Skeletal muscle tissue (tissue), 5 donors: Measurements from ENCODE around the gene HSPA2. TPM values are rescaled to one million over a fixed set of nuclear protein-coding genes. Genes with fewer than 3 reads are reported as not detected.

Experiments used
- H3K27ac ChIP-seq: one replicate; pipeline ENCODE4 v1.7.0; 2013; ENCODE audit warnings: mild to moderate bottlenecking, low read depth, low read length, inconsistent platforms
- H3K27me3 ChIP-seq, 3 donors: one replicate each; pipeline ENCODE4 v1.7.0; 2013; ENCODE audit warnings: low read length in 3 of 3; ENCODE audit not compliant: control insufficient read depth in 3 of 3, insufficient read depth in 3 of 3
- H3K36me3 ChIP-seq, 3 donors: one replicate each; pipeline ENCODE4 v1.7.0; 2013; ENCODE audit warnings: low read length in 3 of 3; ENCODE audit not compliant: control insufficient read depth in 3 of 3, insufficient read depth in 3 of 3
- H3K4me1 ChIP-seq, 3 donors: one replicate each; pipeline ENCODE4 v1.7.0; 2013; ENCODE audit warnings: low read length in 3 of 3, mild to moderate bottlenecking in 3 of 3; ENCODE audit not compliant: control insufficient read depth in 3 of 3, insufficient read depth in 3 of 3
- H3K4me3 ChIP-seq, 3 donors: one replicate each; pipeline ENCODE4 v1.7.0; 2013; ENCODE audit warnings: low read length in 3 of 3
- H3K9ac ChIP-seq, 3 donors: one replicate each; pipeline ENCODE4 v1.7.0; 2013; ENCODE audit warnings: low read length in 3 of 3, mild to moderate bottlenecking in 3 of 3, moderate library complexity in 2 of 3, low read depth in 1 of 3
- H3K9me3 ChIP-seq, 3 donors: one replicate each; pipeline ENCODE4 v1.7.0; 2013; ENCODE audit warnings: low read length in 3 of 3; ENCODE audit not compliant: control insufficient read depth in 3 of 3
- small RNA-seq: library from RNA; depleted of rRNA; stranded (forward); fragments of <200 nt; gene quantifications from one replicate; pipeline ENCODE3, GENCODE V24; 2014
- total RNA-seq: library from RNA; depleted of rRNA; stranded (reverse); fragments of >200 nt; gene quantifications from one replicate; pipeline ENCODE4 v1.2.3, GENCODE V29; 2014
- donor health status: Osteomylitis.

The HSPA2 gene
- total RNA-seq, 1 donor from 2014 or later, result 11.0 TPM

DNA sequence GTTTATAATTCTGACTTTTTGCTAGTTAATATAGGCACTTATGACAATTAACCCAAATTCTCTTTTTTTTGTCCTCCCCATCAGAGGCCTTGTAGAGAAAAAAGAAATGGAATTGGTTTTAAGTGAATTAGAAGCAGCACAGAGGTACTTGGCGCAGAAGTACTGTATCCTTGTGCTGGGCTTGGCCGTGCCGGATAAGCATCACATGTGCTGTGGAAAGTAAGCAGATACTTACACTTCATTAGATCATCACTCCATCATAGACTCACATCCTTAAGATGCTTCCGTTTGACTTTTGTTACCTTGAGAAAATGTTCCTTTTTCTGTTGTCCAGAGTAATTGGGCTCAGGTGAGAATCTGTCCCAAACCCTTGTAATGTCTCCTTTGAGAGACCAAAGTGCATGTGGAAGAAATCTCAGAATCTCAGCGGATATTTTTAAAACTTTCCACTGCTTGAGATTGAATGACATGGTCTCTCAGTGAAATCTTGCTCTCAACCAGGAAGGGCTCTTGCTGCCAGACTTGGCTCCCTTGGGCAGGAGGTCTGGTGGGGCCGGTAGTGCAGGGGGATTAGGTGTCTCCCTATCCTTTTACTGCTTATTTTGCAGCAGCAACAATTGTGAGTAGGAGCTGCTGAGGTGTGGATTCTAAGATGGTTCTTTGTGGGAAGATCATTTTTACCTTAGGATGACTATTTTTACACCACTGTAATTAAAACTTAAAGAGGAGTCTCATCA is 34.0 kb downstream of the HSPA2 start:
- H3K27me3 ChIP-seq, result no peaks in the 10 kb centered on the region
- peak overlapping the region; percentile 90 for H3K27ac ChIP-seq
- no peaks in the 10 kb centered on the region for H3K36me3 ChIP-seq
- peak overlapping the region; percentile 53 to 58 (median 54) for H3K9ac ChIP-seq
- H3K4me1 ChIP-seq, result peaks cover 17 to 30% (median 21%) of the 10 kb centered on the region in 3 donors
- peak overlapping the region; percentile 22 to 47 (median 41) for H3K4me3 ChIP-seq
- H3K9me3 ChIP-seq, result no peaks in the 10 kb centered on the region

DNA sequence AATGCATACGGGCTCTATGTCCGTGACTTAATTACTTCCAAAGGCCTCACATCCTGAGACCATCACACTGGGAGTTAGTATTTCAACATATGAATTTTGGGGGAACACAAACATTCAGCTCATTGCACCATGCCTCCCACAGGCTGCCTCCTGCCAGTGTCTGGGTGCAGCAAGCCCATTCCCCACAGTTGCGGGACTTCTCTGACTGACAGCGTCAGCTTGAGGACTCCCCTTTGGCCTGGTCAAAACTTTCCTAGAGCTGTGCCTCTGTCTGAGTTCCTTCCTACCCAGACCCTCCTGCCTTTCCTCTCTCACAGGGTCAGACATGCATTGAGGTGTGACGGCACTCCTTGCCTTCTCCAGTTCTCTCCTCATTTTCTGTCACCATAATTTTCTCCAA is 36.7 kb downstream of the HSPA2 start:
- Histone ChIP-seq H3K9ac (no peak overlapping the region), H3K4me1 (peaks cover 31 to 37% (median 32%) of the 10 kb centered on the region in 3 donors), H3K27me3 (no peaks in the 10 kb centered on the region), H3K36me3 (no peaks in the 10 kb centered on the region), H3K9me3 (no peaks in the 10 kb centered on the region), H3K4me3 (no peak overlapping the region), H3K27ac (no peak overlapping the region)

DNA sequence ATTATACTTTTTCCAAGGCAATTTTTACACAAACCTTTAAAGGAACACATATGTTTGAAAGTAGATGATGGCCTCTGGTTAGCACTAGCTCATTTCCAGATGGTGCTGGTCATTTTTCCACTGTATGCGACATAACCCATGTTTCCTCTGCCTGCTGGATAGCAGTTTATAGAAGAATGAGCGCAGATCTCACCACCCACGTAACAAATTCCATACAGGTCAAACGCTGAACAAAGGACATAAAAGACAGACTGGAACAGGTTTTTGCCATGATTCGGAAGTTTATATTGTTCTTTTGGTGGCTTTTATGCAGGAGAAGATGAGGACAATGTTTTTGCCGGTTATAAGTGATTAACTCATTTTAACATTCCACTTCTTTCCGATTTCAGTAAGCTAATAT is 39.9 kb downstream of the HSPA2 start:
- H3K9me3 ChIP-seq, result no peaks in the 10 kb centered on the region
- peaks cover 16 to 22% (median 22%) of the 10 kb centered on the region in 3 donors for H3K4me1 ChIP-seq
- H3K27ac ChIP-seq, result no peak overlapping the region
- no peak overlapping the region for H3K4me3 ChIP-seq
- H3K27me3 ChIP-seq, result no peaks in the 10 kb centered on the region
- peak overlapping the region in 1 of 3 donors; percentile 51 for H3K9ac ChIP-seq
- no peaks in the 10 kb centered on the region for H3K36me3 ChIP-seq

DNA sequence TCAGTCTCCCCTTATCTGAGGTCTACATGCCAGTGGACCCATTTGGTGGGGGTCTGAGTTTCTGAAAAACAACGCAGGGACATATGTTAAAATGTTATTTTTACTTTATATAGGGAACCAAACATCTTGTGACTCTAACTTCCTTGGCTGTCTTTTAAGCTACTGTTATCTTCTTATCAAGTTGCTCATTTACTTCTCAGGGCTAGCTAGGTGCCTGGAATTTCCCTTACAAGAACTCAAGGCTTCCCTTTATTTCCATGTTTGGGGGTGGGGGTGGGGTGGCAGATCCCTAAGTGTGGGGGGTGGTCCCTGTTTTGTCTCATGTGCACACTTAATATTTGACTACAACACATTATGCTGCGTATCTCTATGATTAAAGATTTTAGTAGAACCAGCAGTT is 40.8 kb downstream of the HSPA2 start:
- peaks cover 16 to 22% (median 22%) of the 10 kb centered on the region in 3 donors for H3K4me1 ChIP-seq
- no peaks in the 10 kb centered on the region for H3K27me3 ChIP-seq
- no peak overlapping the region for H3K9ac ChIP-seq
- no peak overlapping the region for H3K27ac ChIP-seq
- no peaks in the 10 kb centered on the region for H3K9me3 ChIP-seq
- H3K4me3 ChIP-seq, result no peak overlapping the region
- H3K36me3 ChIP-seq, result no peaks in the 10 kb centered on the region

DNA sequence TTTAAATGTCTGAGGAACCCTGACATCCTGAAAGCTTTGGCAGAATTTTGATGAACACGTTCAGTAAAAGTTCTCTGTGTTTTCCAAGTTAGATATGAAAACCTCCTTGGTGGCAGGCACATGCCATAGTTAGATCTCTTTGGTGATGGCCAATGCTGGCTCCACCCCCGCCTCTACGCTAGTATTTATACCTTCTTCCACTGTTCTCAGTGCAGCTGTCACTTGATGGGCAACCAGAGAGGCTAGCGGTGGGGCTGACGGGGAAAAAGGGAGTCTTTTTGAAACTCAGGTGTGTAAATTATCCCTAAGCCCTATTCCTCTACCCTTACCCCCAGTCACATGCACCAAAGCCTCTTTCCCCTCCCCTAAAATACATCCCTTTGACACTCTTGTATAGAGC is 41.3 kb downstream of the HSPA2 start:
- Histone ChIP-seq H3K9me3 (no peaks in the 10 kb centered on the region), H3K9ac (no peak overlapping the region), H3K27me3 (no peaks in the 10 kb centered on the region), H3K36me3 (no peaks in the 10 kb centered on the region), H3K4me1 (peaks cover 16 to 22% (median 22%) of the 10 kb centered on the region in 3 donors), H3K4me3 (peak overlapping the region in 2 of 3 donors; percentile 29 to 45), H3K27ac (peak overlapping the region; percentile 21)

DNA sequence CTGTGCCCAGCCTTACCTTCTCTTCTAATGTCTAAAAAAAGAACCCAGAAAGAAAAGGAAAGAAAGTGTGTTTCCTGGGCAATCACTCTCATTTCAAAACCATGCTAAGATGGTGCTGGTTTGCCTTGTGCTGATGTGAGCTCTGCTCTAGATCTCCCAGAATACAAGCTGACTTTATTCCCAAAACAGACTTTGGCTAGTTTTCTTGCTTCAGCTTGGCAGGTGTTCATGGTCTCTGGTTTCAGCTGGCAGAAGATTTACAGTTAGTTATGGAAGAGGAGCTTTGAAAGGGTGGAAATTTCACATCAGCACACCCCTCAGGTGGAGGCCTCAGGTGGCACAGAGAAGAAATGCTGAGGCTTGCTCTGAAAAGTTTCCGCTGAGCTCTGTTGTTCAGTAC is 43.6 kb downstream of the HSPA2 start:
- Histone ChIP-seq H3K27me3 (no peaks in the 10 kb centered on the region), H3K4me1 (peaks cover 16 to 22% (median 22%) of the 10 kb centered on the region in 3 donors), H3K4me3 (peak overlapping the region in 1 of 3 donors; percentile 14), H3K9ac (no peak overlapping the region), H3K27ac (peak overlapping the region; percentile 78), H3K36me3 (no peaks in the 10 kb centered on the region), H3K9me3 (no peaks in the 10 kb centered on the region)

DNA sequence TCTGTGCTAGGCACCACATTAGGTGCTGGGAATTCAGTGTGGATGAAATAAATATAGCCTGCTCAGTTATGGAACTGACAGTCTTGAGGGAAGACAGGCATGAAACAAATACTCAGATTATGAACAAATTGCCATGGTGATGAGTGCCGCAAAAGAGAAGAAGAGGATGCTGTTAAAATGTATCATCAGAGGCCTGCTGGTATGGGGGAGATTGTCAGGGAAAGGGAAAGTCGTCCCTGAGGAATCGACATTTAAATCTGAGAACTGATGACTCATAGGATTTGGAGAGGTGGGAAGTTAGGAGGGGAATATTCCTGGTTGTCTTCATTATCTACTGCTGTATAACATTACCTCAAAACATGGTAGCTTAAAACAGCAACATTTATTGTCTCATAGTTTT is 51.3 kb downstream of the HSPA2 start:
- Histone ChIP-seq H3K9me3 (no peaks in the 10 kb centered on the region), H3K27ac (no peak overlapping the region), H3K36me3 (no peaks in the 10 kb centered on the region), H3K4me1 (no peaks in the 10 kb centered on the region), H3K9ac (no peak overlapping the region), H3K4me3 (no peak overlapping the region), H3K27me3 (no peaks in the 10 kb centered on the region)

Small RNA genes lying within 50 kb of the gene (small RNA-seq; reads per million reads assigned to genes)
- not detected for gene AL049869.4

Other genes with a start within 250 kb of the HSPA2 start
- 1.0 TPM for gene ESR2, start 246.4 kb upstream of the HSPA2 start, total RNA-seq
- 31.3 TPM for gene MTHFD1, start 152.4 kb upstream of the HSPA2 start, total RNA-seq
- gene AKAP5, start 75.2 kb upstream of the HSPA2 start, total RNA-seq, result 0.52 TPM
- 5.7 TPM for gene ZBTB25, start 36.9 kb upstream of the HSPA2 start, total RNA-seq
- 32.9 TPM for gene ZBTB1, start 36.0 kb upstream of the HSPA2 start, total RNA-seq
- 0.52 TPM for gene PPP1R36, start 9.2 kb downstream of the HSPA2 start, total RNA-seq
- 16.7 TPM for gene PLEKHG3, start 163.7 kb downstream of the HSPA2 start, total RNA-seq